ENCODE results near the gene ZFYVE26.

The ZFYVE26 gene

DNA sequence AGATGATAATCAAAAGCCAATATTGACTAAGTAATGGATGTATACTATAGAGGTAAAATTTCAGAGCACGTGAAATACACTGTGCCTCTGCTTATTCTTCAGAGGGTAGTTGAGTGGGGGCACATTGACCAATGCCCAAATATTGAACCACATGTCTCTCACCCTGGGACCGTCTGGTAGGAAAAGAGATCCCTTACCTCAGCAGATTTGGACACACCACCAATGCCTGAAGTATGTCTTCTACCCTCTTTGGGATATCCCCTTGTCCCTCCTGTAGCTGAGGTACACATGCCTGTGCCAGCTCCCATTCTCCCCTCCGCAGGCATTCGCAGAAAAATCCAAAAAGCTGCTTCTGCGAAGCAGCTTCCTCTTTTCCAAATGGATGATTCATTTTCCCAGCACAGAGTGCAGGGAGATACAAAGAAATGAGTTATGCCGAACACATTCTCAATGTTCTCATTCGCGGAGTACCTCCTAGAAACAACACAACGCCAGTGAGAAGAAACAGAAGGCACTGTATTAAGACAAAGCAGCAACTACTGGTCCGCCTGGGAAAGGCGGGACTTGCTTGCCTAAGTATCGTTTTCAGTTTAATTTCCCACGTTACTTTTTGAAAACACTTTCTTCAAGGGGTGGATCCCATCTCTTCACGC, 691 bp downstream of the ZFYVE26 start:
- no peak for DNase-seq

- no peak for DNase-seq
Measured at GRCh38 chr14:67814821-67815220, 1.6 kb downstream of the ZFYVE26 start.

DNA sequence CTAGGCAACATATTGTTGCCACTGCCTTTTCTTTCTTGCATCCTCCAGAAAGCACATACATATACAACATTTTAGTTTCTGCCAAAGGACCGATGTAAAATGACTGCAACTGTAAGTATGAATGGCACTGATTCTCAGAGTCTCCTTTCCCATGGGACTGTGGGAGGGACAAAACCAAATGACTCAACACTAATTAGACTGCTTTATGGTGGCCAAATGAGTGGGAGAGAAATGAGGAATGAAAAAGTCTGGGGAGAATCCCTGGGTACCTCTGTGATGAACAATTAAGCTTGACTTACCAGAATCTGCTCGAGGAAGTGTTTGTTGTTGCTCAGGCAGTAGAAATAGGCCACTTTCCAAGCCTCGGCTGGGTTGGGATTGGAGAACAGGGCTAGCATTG, 10.1 kb downstream of the ZFYVE26 start:
- DNase-seq, result no peak

DNA sequence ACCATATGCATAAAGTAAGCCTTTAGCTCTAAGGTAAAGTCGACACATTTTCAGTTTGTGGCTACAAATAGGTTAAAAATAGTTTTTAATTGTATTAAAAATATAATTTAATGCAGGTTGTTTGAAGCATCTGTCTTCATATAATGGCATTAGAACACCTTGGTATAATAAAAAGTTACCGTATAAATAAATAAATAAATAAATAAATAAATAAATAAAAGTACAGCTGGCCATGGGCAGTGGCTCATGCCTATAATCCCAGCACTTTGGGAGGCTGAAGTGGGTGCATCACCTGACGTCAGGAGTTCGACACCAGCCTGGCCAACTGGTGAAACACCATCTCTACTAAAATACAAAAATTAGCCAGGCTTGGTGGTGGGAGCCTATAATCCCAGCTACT, 15.6 kb downstream of the ZFYVE26 start:
- no peak for DNase-seq

GRCh38 chr14:67798731-67799130, 17.7 kb downstream of the ZFYVE26 start:
- DNase-seq, result no peak

DNA sequence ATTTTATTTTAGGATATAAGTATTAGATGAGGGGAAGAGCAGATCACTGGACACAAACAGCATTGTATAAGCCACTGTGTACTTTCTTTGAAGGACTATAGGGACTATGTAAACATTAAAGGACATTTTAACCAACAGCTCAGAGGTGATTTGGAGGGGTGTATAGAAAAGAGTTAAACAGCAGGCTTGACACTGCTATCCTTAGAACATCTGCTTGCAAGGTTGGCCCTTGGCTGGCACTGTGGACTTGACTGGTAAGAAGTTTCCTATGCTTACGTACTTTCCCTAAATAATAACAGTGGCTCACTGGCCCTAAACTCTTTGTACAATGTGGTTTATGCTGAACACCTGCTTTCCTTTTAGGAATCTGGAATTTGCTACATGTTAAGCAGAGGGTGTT, 28.7 kb downstream of the ZFYVE26 start:
- no peak for DNase-seq

- no peak for DNase-seq
Measured at GRCh38 chr14:67785270-67786109, 30.9 kb downstream of the ZFYVE26 start.

DNA sequence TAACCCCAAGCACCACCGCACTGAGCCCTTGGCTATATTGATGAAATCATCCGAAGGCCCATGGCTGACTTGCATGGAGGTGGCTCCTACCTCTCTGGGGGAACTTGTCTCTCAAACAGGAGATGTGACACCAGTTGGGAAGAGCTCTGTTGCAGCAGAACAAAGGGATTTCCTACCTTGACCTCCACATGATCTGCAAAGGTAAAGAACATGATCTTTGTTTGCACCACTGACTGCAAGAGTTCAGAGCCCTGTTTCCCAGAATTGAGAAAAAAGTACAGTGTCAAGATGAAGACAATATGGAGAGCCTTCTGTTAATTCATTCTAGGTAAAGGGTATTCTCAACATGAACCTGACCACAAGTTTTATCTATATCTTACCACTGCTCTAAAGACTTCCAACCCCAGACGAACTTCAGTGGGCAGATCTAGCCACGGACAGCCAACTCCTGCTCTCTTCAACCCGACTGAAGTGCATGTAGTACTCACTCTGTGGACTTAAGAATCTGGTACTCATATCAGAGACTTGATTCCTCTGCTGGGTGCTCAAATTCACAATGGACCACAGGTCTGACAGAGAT, 32.1 kb downstream of the ZFYVE26 start:
- no peak for DNase-seq

DNA sequence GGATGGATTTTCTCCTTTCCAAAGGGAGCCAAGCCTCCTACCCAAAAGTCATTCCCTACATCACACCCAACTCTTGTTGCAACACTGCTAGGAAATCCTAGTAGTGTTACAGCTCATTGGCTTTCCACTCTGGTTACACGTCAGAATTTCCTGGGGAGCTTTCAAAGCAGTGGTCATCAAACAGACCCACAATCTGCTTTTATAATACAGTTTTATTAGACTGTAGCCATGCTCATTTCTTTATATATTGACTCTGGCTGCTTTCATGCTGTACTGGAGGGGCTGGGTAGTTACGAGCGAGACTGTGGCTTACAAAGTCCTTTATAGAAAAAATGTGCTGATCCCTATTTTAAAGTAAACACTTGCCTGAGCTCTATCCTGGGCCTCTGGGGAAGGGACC, 34.3 kb downstream of the ZFYVE26 start:
- no peak for DNase-seq

DNA sequence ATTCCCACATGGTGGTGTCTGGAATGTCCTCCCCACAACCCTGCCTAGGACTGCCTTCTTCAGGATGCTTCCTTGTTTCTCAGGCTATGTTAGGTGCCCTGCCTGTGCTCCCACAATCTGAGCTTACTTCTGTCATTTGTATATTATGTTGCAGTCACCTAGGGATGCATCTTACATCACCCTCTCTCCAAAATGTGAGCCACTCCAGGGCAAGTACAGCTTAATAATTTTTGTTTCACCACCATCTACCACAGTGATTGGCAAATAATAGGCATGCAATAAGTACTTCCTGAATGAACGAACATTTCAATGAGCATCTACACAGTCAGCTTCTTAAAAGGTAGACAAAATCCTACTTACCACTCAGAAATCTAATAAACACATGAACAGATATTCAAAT, 37.6 kb downstream of the ZFYVE26 start:
- no peak for DNase-seq

DNA sequence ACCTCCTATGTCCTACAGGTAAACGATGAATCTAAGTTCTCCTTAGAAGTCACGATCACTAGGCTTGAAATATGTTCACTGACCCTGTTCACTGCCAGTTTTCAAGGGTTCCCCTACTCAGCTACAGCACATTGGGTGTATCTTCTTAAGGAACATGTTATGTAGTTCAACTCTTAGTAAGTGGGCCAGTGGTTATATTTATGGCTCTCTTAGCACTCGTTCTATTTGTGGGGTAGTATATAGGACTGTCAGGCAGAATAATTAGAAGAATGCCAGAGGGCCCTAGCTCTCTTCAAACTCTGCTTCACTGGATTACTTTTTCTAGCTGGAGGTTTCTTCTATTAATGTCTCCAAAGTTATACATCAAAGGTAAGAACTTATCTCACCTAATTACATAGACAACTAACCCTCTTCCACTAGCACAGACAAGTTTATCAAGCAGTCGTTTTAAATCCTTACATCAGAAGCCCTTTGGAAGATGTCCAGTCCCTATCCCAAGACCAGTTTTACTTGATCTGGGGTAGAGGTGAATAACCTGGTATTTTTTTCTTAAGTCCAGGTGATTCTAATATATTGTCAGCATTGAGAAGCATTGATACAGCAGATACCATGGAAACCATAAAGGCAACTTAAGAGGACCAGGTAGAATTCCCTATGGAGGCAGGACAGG, 39.6 kb downstream of the ZFYVE26 start:
- DNase-seq, result no peak

GRCh38 chr14:67773844-67774377, 42.5 kb downstream of the ZFYVE26 start:
- DNase-seq, result no peak

- DNase-seq, result no peak
Measured at GRCh38 chr14:67768219-67768618, 48.2 kb downstream of the ZFYVE26 start.

DNA sequence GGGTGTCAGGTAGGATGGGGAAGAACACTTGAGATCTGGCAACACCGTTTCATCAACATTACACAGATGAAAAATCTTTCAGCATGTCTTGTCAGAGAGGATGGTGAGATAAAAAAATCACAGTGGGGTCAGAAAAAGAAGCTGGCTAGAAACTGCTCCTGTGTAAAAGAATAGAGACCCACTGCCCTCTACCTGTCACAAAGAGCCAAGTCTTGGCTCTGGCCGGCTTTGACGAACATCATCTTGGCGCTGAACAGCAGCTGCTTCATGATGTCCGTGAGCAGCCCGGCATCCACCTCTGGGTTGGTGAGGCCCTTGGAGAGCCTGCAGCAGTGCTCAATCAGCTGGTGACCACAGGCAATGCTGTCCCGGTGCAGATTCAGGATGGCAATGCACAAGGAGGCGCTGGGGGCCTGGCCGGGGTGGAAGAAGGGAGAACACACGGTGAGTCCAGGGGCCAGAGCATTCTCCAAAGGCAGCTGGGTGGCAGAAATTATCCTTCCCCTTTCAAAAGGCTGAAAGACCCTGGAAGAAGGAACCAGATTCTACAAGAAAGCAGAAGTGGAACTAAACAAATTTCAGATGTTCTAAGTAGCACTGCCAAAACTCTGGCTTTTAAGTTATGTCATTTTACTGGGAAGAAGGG, 50.2 kb downstream of the ZFYVE26 start:
- no peak for DNase-seq

DNA sequence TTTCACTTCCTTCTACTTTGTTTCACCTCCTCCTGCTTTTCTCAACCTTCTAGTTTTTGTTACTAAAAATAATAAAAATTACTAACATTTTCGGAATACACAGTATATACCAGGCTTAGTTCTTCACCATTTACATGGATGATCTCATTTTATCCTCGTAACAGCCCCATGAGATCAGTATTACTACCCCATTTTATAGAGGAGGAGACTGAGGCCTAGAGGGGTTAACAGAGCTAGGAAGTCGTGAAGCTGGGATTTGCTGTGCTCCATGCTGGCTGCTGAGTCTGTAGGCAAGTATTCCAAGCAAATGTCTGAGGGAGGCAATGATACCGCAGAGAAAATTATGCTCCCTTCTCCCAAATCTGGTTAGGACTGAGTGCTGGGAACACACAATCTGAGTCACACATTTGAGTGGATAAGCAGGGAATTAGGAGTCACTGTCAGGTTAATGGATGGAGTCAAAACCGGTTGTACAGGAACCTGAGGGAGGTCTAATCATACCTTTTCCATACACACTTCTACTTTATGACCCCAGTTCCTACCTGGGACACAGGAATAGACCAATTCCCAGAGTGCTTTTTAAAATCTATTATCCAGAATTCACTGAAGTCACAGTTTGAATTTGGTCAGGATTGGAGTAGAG, 51.1 kb downstream of the ZFYVE26 start:
- DNase-seq, result no peak

DNA sequence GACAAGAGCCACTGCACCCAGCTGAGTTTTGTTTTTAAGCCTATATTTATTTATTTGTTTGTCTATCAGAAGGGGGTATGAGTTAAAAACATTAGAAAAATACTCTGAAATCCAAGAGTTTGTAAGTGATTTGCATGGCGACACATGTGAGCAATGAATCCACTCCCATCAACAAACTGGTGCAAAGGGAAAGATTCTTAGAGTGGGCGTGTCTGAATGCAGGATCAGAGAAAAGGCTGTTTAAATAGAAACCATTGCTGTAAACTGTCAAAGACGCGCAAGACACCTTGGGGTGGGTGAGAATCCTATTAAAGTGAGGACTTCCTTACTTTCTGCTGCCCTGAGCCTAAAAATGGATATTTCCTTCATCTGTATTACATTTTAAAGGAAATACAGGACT, 51.9 kb downstream of the ZFYVE26 start:
- DNase-seq, result no peak

DNA sequence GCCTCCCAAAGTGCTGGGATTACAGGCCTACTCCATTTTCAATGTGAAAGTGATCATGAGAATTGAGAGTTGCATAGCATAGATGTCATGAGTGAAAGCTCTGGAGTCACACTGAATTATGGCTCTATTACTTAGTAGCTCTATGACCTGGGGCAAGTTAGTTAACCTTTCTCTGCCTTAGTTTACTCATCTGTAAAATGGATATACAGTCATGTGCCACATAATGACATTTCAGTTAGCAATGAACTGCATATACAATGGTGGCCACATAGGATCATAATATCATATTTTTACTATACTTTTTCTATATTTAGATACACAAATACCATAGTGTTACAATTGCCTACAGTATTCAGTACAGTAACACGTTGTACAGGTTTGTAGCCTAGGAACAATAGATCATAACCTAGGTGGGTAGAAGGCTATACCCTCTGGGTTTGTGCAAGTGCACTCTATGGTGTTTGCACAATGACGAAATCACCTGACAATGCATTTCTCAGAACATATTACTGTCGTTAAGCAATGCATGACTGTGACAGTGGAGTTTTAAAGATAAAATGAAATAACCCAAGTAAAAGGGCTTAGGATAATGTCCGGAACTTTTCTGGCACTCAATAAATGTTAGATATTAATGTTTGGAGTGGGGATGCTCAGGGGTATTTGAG, 53.1 kb downstream of the ZFYVE26 start:
- no peak for DNase-seq

DNA sequence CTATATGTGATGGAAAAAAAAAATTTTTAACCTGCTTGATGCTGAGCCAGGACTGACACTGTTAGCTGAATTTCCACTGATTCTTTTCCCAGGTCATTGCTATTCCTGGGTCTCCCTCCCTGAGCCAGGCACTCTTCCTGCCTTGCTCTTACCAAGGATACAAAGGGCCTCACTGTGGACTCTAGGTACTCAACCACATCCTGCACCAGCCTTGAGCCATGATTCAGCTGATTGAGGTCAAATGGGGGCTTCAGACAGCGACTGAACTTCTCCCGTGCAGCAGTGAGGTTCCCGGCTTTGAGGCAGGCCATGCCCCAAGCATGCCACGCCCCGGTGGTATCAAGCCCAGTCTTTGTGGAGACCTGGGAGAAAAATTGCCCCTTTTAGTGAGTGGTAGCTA, 54.3 kb downstream of the ZFYVE26 start:
- no peak for DNase-seq

DNA sequence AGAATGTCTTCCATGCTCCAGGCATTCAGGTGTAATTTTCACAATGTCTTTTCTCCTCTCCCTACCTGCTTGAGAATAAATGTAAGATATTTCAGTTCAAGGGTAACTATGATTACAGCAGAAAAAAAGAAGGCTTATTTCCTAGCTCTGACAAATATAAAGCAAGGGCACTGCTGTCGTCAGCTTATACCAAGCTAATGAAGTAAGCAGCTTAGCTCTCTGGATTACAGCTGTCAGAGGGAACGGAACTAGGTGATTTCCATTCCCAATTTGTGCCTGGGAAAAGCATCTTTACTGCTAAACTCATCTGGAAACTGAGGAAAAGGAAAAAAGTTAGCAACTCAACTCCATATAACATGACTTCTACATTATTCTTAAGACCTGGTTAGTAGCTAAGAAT, 56.5 kb downstream of the ZFYVE26 start:
- DNase-seq, result no peak

DNA sequence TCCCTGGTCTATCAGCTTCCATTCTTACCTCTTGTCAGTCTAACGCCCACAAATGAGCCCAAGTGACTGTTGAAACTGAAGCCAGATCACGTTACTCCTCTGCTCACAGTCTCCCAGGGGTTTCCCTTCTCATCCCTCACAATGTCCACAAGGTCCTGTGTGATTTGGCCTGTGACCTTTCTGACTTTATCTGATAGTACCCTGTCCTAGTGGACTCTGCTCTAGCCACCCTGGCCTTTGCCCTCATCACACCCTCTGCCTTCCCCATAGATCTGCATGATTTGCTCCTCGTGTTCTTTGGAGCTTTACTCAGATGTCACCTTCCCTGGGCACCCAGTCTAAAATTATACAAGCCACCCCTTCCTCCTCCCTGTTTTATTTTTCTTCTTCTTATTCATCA, 59.2 kb downstream of the ZFYVE26 start:
- no peak for DNase-seq

DNA sequence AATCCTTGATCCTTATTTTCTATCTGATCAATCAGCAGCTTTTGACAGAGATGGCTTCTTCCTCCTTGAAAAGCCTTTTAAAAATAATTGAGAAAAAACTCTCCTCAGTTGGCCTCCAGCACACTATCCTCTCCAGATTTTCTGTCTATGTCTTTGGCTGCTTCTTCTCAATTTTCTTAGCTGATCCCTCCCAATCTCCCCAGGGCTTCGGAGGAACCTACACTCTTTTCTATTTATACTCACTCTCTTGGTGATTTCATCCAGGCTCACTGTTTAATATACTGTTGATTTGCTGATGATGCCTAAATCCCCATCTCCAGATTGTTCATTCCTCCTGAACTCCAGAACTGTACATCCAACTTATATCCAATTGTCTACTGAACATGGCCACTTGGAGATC, 59.9 kb downstream of the ZFYVE26 start:
- DNase-seq, result no peak
